HG02973 (cell line): ENCODE data around the gene PIBF1.
A peak's percentile ranks its signal among the peaks of the same experiment; 100 is the strongest.

ENCODE experiments used
- ATAC-seq: cut with Tn5 transposase; IDR thresholded peaks from one replicate; pipeline ENCODE4 v1.9.1; 2021; ENCODE audit warnings: moderate library complexity; ENCODE audit not compliant: unreplicated experiment

PIBF1 gene

GRCh38 chr13:73058432-73058735 is 276.5 kb downstream of the PIBF1 start:
- ATAC-seq, result no peak

GRCh38 chr13:73058736-73059459 is 277.0 kb downstream of the PIBF1 start, which contains the start of gene KLF5:
TSS of gene KLF5 (plus strand) at chr13:73059005. CDS start at chr13:73059328, 323 bp downstream.
- peak; percentile 98 for ATAC-seq

- ATAC-seq, result peak; percentile 31
Observed at GRCh38 chr13:73059460-73060250, 277.7 kb downstream of the PIBF1 start.

DNA sequence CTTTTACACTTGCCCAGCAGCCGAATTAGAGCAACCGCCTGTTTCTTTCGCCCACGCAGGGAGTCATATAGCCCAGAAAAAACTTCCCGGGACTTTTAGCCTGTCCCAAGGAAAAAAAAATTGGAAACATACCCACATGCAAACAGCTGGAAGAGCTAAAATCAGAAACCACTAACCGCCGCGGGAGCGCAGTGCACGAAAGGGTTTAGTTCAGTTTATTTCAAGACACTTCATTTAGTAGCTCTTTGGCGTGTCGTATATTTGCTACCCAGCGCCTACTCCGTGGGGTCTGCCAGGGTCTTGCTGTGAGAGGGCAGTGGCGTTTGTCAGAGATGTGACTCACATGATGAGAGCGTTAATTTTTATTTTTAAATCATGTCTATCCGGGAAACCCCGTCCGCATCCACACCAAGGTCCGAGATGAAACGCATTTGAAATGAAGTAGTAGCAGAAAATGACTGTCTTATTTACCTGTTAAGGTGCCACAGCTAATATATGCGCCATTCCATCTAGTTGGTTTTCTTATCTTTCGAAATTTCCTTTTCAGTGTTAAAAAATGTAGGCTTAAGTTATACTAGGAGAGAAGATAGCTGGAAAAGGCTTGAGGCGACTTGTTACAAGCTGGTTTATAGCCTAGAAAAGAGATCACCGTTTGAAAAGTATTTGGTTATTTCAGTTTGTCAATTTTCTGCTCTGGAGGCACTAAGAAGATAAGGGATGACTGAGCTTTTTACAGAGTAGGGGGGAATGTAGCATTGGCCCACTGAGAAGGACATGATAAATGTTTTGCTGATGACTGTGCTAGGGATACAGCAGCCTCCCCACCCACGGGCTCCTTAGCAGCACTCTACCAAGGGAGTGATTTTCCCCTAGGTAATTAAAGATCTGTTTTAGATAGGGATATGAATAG is 278.6 kb downstream of the PIBF1 start:
- no peak for ATAC-seq

- ATAC-seq, result no peak
Observed at GRCh38 chr13:73061473-73061872, 279.5 kb downstream of the PIBF1 start.

GRCh38 chr13:73061876-73062275 is 279.9 kb downstream of the PIBF1 start:
- ATAC-seq, result no peak

GRCh38 chr13:73062468-73062867 is 280.5 kb downstream of the PIBF1 start:
- ATAC-seq, result no peak

DNA sequence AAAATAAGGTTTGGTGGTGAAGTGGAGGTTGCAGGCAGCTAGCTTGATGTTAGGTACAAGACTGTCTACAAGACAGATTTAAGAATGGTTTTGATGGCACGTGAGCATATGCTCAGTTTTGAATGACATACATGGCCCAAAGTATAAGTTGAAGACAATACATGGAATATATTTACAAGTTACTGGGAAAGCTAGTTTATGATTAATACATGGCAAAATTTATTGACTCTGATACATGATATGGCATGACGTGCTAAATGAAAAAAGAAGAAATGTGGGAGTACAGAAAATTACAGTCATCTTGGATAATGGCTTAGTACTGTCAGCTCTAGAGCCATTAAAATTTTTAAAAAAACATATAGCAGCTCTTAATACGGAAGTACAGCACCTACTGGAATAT is 281.2 kb downstream of the PIBF1 start:
- ATAC-seq, result no peak

DNA sequence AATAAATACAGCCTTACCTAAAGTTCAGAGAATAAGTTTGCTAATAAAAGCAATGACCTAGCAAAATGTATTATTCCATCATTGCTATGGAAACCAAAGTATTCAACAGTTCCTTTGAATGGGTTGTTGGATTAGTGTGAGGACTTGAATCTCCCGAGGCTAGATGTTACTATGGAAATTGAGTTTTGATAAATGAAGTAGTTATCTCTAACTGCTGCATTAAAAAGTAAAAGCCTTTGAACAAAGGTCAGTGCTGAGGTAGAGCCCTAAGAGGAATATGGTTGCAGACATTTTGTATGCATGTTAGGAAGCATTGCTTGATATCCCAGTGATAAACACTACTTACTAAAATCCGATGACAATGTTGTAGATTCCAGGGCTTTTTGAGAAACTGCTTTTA is 283.1 kb downstream of the PIBF1 start:
- no peak for ATAC-seq

- ATAC-seq, result no peak
Observed at GRCh38 chr13:73065665-73066340, 283.9 kb downstream of the PIBF1 start.
